ENCODE data around the gene PSORS1C2.

PSORS1C2 gene

DNA sequence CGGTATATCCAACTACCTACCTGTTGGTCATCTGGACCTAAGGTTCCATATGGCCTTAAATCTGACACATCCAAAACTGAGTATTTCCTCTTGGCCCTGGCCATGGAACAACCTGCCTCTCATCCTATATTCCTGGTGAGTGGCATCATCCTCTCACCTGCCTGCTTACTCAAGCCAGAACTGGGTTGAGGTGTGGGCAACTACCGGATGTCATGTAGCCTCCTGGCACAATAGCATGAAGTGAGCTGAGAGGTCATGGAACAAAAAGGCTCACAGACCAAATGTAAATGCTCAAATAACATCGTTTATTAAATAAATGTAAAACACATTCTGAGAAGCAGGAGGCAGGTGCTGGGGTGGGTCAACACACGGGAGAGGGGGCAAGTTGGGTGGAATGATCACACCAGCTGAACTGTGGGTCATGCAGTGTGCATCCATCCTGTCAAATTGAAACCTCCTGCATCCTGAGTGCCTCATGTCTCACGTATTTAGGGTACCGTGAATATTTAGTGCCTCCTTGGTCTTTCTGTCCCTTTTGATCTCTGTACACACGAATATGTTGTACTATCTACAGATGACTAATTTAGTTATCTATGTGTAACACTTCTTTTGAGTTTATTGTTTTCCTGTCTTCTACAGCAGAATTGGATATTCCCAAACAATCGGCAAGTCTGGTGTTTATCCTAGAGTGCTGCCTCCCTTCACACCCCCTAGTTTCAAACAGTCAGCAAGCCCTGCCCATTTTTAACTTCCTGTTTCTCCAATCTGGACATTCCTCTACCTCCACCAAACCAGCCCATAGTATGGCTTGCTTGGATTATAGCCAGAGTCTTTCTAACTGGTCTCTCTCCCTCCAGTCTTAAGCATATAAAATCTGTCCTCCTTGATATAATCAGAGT is 39.5 kb upstream of the PSORS1C2 start:
- peak overlapping the region; percentile 75 for H3K27ac ChIP-seq
- TF ChIP-seq, protein P1, sequence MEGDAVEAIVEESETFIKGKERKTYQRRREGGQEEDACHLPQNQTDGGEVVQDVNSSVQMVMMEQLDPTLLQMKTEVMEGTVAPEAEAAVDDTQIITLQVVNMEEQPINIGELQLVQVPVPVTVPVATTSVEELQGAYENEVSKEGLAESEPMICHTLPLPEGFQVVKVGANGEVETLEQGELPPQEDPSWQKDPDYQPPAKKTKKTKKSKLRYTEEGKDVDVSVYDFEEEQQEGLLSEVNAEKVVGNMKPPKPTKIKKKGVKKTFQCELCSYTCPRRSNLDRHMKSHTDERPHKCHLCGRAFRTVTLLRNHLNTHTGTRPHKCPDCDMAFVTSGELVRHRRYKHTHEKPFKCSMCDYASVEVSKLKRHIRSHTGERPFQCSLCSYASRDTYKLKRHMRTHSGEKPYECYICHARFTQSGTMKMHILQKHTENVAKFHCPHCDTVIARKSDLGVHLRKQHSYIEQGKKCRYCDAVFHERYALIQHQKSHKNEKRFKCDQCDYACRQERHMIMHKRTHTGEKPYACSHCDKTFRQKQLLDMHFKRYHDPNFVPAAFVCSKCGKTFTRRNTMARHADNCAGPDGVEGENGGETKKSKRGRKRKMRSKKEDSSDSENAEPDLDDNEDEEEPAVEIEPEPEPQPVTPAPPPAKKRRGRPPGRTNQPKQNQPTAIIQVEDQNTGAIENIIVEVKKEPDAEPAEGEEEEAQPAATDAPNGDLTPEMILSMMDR (conservative IDR thresholded peaks at IDR 0.05): no peak

DNA sequence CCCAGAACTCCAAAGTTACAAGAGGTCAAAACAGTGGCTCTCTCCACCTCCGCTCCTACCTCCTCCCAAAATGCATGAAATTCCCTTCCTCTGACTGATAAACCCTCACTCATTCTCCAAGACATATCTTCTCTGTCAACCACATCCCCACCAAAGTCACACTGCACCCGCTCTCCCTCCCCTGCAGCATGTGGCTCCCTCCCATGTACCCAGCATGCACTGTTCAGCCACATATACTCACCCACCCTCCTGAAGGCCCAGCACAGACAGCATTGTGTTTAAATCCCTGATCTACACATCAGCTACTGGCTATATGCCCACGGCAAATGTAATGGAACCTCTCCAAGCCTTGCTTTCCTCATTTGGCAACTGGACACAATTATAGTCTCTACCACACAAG is 37.1 kb upstream of the PSORS1C2 start:
- TF ChIP-seq, protein P1 (conservative IDR thresholded peaks at IDR 0.05): no peak
- H3K27ac ChIP-seq: no peak overlapping the region

DNA sequence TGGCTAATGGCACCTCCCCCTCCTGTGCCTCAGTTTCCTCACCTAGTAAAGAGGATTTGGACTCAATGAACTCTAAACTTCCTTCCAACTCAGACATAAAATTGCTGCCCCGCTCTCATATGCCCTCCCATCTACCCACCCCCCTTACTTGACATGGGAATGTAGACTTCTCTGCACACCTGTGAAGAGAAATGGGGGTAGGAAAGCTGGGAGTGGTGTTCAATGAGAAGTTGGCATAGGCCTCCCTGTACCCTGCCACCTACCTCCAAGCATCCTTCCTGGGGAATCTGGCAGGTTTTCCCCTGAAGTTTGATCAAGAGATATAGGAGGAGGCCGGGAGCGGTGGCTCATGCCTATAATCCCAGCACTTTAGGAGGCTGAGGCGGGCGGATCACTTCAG is 35.5 kb upstream of the PSORS1C2 start:
- TF ChIP-seq, protein P1 (conservative IDR thresholded peaks at IDR 0.05): no peak
- no peak overlapping the region for H3K27ac ChIP-seq

DNA sequence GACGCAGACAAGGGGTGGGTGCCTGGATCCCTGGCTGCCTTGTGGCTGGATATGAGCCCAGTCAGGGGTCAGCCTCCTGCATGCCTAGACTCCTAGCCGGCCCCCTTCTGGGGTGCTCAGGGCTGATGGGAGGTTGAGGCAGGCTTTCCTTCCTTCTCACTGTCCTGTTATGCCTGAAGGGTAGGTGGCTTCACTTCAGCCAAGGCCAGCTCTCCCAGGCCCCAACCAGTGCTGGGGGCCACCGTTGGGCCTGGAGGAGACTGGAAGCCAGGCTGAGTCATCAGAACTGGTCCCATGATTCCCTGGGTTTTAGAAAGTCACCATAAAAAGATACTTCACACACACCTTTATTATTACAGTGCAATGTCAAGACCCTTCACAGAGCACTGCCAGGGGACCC is 34.5 kb upstream of the PSORS1C2 start:
- TF ChIP-seq, protein P1 (conservative IDR thresholded peaks at IDR 0.05): no peak
- H3K27ac ChIP-seq: no peak overlapping the region

DNA sequence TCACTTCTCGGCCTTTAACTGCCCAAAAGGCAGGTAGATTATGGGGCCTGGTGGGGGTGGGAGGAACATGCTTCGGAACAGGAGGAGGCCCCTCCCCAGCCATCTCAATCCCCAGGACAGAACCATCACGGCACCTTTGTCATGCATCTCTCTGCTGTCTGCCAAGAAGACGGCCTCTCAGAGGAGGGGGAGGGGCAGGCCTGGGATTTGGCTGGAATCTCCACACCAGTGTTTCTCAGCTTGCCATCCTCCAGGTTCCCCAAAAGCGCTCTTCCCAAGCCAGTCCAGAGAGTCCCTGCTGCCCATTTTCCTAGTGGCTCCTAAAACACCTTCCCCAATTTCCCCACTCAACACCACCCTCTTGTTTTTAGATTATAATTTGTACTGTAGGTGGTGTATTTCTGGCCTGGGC is 34.1 kb upstream of the PSORS1C2 start:
- H3K27ac ChIP-seq: no peak overlapping the region
- TF ChIP-seq, protein P1 (conservative IDR thresholded peaks at IDR 0.05): no peak

DNA sequence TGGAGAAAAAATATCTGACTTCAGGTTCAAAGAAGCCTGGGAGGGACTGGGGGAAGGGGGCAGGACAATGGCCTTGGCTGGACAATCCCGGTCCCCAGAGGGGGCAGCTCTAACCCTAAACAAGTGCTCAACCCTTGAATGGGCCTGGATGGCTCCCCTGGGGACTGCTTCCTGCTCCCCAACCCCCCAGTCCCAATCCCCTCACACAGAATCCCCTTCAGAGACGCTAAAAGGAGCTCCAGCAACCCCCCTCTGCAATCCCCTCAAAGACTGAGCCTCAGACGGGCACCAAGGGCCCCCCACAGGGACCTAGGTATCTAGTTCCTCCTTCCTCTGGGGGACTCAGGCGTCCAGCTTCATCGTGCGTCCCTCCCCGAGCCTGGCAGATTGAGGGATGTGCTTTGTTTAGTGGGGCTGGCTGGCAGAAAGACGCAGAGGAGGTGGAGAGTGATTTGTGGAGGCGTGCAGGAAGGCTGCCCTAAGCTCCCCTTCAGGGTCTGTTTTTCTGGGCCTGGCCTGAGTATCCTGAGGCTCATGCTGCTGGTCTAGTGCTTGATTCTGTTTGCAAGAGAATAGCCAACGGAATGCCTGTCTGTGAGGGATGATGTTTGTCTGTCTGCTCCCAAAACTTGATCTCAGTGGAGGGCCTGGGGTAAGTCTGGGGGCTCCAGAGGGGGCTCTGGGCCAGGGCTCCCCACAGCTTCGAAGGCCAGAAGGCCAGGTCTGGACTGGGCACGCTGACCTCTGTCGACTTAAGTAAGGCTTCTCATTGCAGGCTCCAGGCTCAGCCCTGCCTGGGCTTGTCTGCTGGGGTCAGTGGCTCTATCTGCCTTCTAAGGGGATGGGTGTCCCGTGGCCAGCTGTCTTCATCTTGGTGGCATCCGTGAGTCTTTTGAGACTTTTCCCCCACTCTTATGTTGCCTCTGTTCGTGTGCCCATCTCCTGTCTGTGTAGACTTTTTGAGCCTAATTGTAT is 33.4 kb upstream of the PSORS1C2 start:
- TF ChIP-seq, protein P1 (conservative IDR thresholded peaks at IDR 0.05): no peak
- no peak overlapping the region for H3K27ac ChIP-seq

Data from VCaP (cell line).